ENCODE results near the gene RASSF10. TPM values are rescaled to one million over a fixed set of nuclear protein-coding genes. Genes with fewer than 3 reads are reported as not detected.

RASSF10 gene
- polyA plus RNA-seq, 1 donor (not counting 4 experiments of a cell fraction or from before 2014, with no cell fraction given), result 2.1 TPM

DNA sequence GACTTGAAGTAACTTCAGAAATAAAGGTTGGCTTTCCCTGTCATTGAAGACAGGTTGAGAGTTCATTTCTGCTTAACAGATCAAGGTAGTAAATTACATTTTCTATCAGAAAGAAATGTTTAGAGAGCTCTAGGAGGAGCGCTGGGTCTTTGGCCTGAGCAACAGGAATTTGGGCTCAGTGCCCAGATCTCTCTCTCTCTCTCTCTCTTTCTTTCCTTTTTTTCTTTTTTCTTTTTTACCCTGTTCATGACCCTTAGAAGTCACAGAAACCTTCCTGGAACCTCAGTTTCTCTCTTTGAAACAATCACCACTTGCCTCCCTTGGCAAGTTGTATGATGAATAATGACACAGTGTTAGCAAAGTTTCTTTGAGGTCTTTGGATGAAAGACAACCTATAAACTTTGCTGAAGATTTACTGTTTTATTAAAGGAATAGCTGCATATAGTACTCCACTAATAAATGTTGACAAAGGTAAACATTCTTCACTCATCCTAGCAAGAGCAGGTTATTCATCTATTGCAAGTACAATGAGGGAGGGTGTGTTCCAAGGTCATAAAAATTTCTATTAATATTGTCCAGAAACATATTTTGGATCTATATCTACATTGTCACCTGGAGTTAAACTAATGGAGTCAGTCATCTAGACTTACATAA is 35.5 kb upstream of the RASSF10 start:
- H3K9me3 ChIP-seq (ENCODE audit: control insufficient read depth, low read depth, low read length), result no peaks in the 10 kb centered on the region
- peaks cover 0 to 2% of the 10 kb centered on the region in 2 experiments for H3K36me3 ChIP-seq (ENCODE audit: control insufficient read depth in 2 of 2, extremely low read depth in 1 of 2, insufficient read depth in 2 of 2, low read length in 2 of 2)
- H3K79me2 ChIP-seq (ENCODE audit: control insufficient read depth, insufficient read depth, low read length), result no peaks in the 10 kb centered on the region
- dilution Hi-C loops (cut with MboI; ENCODE audit: extremely low pct_ligation_motif_present, low sequenced_read_pairs), result no loop called here
- H3K27ac ChIP-seq (ENCODE audit: control insufficient read depth, insufficient read depth, low read length), result no peak overlapping the region
- H3K9ac ChIP-seq (ENCODE audit: control insufficient read depth, extremely low read depth, insufficient read depth, low read length), result no peak overlapping the region
- H3K27me3 ChIP-seq (ENCODE audit: control insufficient read depth, extremely low read depth, insufficient read depth, low read length), result no peaks in the 10 kb centered on the region
- DNase-seq (ENCODE audit: low read depth, low spot score), result no peak
- H3K9me1 ChIP-seq (ENCODE audit: control insufficient read depth, extremely low read depth, insufficient read depth, low read length), result no peaks in the 10 kb centered on the region
- peaks cover 7% of the 10 kb centered on the region for H3K4me1 ChIP-seq (ENCODE audit: control insufficient read depth, extremely low read depth, insufficient read depth, low read length)
- no peak overlapping the region for H3K4me3 ChIP-seq (ENCODE audit: control insufficient read depth in 2 of 3, extremely low read depth in 1 of 3, insufficient read depth in 2 of 3, low read depth in 1 of 3, low read length in 3 of 3)
- TF ChIP-seq, protein P1, sequence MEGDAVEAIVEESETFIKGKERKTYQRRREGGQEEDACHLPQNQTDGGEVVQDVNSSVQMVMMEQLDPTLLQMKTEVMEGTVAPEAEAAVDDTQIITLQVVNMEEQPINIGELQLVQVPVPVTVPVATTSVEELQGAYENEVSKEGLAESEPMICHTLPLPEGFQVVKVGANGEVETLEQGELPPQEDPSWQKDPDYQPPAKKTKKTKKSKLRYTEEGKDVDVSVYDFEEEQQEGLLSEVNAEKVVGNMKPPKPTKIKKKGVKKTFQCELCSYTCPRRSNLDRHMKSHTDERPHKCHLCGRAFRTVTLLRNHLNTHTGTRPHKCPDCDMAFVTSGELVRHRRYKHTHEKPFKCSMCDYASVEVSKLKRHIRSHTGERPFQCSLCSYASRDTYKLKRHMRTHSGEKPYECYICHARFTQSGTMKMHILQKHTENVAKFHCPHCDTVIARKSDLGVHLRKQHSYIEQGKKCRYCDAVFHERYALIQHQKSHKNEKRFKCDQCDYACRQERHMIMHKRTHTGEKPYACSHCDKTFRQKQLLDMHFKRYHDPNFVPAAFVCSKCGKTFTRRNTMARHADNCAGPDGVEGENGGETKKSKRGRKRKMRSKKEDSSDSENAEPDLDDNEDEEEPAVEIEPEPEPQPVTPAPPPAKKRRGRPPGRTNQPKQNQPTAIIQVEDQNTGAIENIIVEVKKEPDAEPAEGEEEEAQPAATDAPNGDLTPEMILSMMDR (optimal IDR thresholded peaks at IDR 0.05 in 1 of 3, IDR thresholded peaks at IDR 0.05 in 1 of 3, conservative IDR thresholded peaks at IDR 0.05 in 1 of 3; ENCODE audit: extremely low read depth in 1 of 3, insufficient read depth in 2 of 3, low read length in 3 of 3), result no peak
- no peak for TF ChIP-seq EZH2 (IDR thresholded peaks at IDR 0.05; ENCODE audit: low read length)
- FAIRE-seq, result no peak
- no peak overlapping the region for H2AFZ ChIP-seq (ENCODE audit: control insufficient read depth, low read length)
- H4K20me1 ChIP-seq (ENCODE audit: control insufficient read depth, extremely low read depth, insufficient read depth, low read length), result no peaks in the 10 kb centered on the region
- H3K4me2 ChIP-seq (ENCODE audit: control insufficient read depth, extremely low read depth, insufficient read depth, low read depth, low read length), result no peak overlapping the region

DNA sequence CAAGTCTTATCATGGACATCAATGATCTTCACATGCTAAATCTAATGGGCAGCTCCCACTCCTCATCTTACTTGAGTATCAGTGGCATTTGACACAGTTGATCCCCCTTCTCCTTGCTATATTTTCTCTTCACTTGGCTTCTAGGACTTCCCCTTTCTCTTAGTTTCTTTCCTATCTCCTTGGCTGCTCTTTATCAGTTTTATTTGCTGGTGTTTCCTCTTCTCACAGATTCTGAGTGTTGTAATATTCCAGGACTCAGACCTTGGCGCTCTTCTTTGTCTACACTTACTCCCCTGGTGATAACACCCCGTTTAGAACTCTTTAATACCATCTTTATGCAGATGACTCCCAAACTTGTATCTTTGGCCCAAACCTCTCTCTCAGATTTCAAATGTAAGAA is 33.9 kb upstream of the RASSF10 start:
- no peaks in the 10 kb centered on the region for H4K20me1 ChIP-seq (ENCODE audit: control insufficient read depth, extremely low read depth, insufficient read depth, low read length)
- FAIRE-seq (no peak), DNase-seq (ENCODE audit: low read depth, low spot score) (no peak)
- dilution Hi-C loops (cut with MboI; ENCODE audit: extremely low pct_ligation_motif_present, low sequenced_read_pairs), result loop anchor here (25.0 kb wide), 1 partner anchor 187 kb away; no protein-coding TSS in a partner anchor
- no peaks in the 10 kb centered on the region for H3K79me2 ChIP-seq (ENCODE audit: control insufficient read depth, insufficient read depth, low read length)
- no peaks in the 10 kb centered on the region for H3K9me3 ChIP-seq (ENCODE audit: control insufficient read depth, low read depth, low read length)
- H3K4me3 ChIP-seq (ENCODE audit: control insufficient read depth in 2 of 3, extremely low read depth in 1 of 3, insufficient read depth in 2 of 3, low read depth in 1 of 3, low read length in 3 of 3), result no peak overlapping the region
- no peak overlapping the region for H2AFZ ChIP-seq (ENCODE audit: control insufficient read depth, low read length)
- no peak overlapping the region for H3K27ac ChIP-seq (ENCODE audit: control insufficient read depth, insufficient read depth, low read length)
- no peaks in the 10 kb centered on the region for H3K9me1 ChIP-seq (ENCODE audit: control insufficient read depth, extremely low read depth, insufficient read depth, low read length)
- TF ChIP-seq, protein P1 (optimal IDR thresholded peaks at IDR 0.05 in 1 of 3, IDR thresholded peaks at IDR 0.05 in 1 of 3, conservative IDR thresholded peaks at IDR 0.05 in 1 of 3; ENCODE audit: extremely low read depth in 1 of 3, insufficient read depth in 2 of 3, low read length in 3 of 3), result no peak
- TF ChIP-seq EZH2 (IDR thresholded peaks at IDR 0.05; ENCODE audit: low read length), result no peak
- H3K36me3 ChIP-seq (ENCODE audit: control insufficient read depth in 2 of 2, extremely low read depth in 1 of 2, insufficient read depth in 2 of 2, low read length in 2 of 2), result peaks cover 0 to 8% of the 10 kb centered on the region in 2 experiments
- no peak overlapping the region for H3K4me2 ChIP-seq (ENCODE audit: control insufficient read depth, extremely low read depth, insufficient read depth, low read depth, low read length)
- H3K4me1 ChIP-seq (ENCODE audit: control insufficient read depth, extremely low read depth, insufficient read depth, low read length), result no peaks in the 10 kb centered on the region
- no peak overlapping the region for H3K9ac ChIP-seq (ENCODE audit: control insufficient read depth, extremely low read depth, insufficient read depth, low read length)
- H3K27me3 ChIP-seq (ENCODE audit: control insufficient read depth, extremely low read depth, insufficient read depth, low read length), result no peaks in the 10 kb centered on the region

Data from keratinocyte (primary cell).